GM18502 (cell line): ENCODE data around the gene TEX261.

ENCODE experiments used
- ATAC-seq: cut with Tn5 transposase; IDR thresholded peaks from one replicate; pipeline ENCODE4 v1.9.1; 2021; ENCODE audit warnings: mild to moderate bottlenecking; ENCODE audit not compliant: unreplicated experiment, poor library complexity

TEX261 gene

GRCh38 chr2:70939001-70939838 is 55.5 kb downstream of the TEX261 start:
- no peak for ATAC-seq

- no peak for ATAC-seq
Measured at GRCh38 chr2:70938586-70938950, 56.1 kb downstream of the TEX261 start.

DNA sequence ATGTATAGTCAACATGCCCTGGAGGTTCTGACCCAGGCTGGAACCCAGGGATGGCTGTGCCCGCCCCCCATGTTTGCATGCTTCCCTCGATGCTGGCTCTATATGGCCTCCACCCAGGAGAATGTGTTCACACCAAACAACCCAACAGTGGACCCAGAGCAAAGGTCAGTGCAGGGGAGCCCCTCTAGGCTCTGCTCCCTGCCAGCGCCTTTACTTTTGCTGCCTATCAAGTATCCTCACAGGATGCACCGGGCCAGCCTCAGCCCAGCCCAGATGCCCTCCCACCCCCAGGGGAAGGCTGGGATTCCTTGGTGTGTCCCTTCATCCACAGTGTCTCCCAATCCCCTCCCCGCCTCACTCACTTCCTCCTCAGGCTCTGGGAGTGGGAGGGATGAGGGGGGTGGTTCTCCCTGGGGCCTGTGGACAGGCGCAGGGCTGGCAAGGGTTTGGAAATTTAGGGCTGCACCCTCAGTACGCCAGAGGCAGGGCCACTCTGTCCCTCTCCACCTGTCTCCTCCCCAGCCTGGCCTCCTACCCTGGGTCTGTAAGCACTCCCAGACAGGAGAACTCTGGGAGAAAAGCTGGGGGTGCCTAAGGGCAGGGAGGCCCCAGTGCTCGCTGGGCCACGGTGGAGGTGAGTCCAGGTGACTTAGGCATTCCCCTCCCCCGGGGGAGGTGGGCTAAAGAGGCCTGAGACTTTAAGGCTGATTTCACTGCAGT is 56.6 kb downstream of the TEX261 start:
- no peak for ATAC-seq

GRCh38 chr2:70936979-70937811 is 57.5 kb downstream of the TEX261 start:
- no peak for ATAC-seq

DNA sequence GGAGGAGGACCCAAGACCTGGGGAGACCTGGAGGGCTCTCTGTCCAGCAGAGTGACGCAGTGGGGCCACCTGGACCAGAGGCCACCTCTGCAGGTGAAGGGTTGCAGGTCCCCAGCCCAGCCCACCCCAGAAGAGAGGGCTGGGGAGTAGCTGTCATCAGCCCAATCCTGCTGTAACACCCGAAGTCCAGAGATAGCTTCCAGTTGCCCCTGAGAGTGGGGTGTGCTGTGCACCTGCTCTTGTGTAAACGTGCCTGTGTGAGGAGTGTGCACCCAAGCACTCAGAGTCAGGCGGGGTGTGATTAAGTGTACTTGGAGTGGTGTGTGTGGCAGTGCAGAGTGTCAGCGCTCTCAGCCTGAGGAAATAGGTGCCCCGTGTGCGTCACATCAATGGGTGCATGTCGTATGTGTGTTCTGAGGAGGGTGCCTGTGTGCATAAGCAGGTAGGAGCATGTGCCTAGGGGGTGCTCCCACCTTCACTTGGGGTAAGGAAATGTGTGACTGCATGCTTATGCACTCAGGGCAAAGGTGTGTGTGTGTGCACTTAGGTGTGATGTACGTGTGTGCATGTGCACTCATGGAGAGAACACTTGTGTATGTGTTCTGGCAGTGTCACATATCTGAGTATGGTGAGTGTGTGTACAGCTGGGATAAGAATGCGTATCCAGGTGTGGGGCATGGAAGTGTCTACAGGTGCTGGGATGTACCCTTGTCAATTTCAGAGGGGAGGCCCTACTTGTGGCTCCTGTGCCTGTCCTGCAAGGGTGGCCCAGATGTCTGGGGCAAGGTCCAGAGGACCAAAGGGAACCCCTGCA is 58.3 kb downstream of the TEX261 start:
- no peak for ATAC-seq
